GM18907 (cell line): Measurements from ENCODE around the gene MSI2.
"Not testable (repeated sequence)": the region's sequence is repeated elsewhere in the genome, so short reads cannot be mapped to it uniquely, and the experiment has no call there.

Experiments used
- ATAC-seq: cut with Tn5 transposase; IDR thresholded peaks from one replicate; pipeline ENCODE4 v1.9.1; 2021; ENCODE audit warnings: mild to moderate bottlenecking, moderate library complexity; ENCODE audit not compliant: unreplicated experiment

MSI2 gene

GRCh38 chr17:57255776-57256681 lies at the start of gene MSI2:
Gene MSI2 (plus strand): TSS chr17:57256523. CDS start chr17:57256743, 220 bp downstream.
- peak; percentile 65 for ATAC-seq

- ATAC-seq, result no peak
Observed at GRCh38 chr17:57206928-57207327, 49.4 kb upstream of the MSI2 start.

DNA sequence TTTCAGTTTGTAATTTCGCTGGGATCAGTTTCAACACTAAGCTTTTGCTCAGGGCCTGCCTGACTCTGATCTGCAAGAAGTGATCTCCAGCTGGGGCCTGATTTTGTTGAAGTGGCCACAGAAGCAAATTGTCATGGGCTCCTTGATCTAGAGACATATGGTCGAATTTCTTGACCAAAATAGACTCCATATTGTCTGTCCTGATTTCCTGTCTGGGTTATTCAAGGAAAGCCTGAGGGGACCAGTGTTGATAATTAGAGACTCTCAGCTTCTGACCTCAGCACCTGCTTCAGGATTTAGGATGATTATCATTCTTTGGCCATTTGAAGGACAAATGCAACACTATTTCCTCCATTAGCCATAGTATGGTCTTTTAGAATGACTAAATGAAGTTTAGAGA lies 48.9 kb upstream of the MSI2 start:
- ATAC-seq, result no peak

GRCh38 chr17:57210224-57210553 lies 46.1 kb upstream of the MSI2 start:
- ATAC-seq, result no peak

DNA sequence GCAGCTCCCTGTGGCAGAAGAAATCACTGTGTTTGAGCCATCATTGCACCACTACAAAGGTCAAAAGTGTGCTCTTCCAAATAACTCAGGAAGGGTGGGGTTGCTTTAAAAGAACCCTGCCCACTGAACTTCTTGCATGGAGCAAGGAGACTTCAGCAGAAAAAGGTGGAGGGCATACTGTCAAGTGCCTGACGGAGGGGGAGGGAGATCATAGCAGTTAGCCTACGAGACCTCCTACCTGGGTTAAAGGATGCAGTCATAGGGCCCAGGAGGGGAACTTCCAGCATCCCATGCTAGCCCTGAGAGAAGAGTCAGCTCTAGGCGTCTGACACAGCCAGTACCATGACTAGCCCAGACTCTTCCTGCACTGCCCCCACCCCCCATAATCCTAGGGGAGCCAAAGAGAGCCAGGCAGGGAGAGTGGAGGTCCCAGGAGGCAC lies 45.3 kb upstream of the MSI2 start:
- ATAC-seq, result no peak

GRCh38 chr17:57211543-57211942 lies 44.8 kb upstream of the MSI2 start:
- no peak for ATAC-seq

GRCh38 chr17:57213180-57213825 lies 43.0 kb upstream of the MSI2 start:
- no peak for ATAC-seq

DNA sequence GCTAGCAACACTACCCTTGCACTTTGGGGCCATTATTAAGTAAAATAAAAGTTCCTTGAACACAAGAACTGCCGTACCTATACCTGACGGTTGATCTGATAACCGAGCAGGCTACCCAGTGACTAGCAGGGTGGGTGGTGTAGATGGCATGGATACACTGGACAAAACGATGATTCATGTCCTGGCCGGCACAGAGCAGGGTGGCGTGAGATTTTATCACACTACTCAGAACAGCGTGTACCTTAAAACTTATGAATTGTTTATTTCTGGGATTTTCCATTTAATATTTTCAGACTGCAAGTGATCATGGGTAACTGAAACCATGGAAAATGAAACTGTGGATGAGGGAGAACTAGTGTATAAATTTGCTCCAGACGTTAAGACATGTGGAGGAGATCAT lies 41.0 kb upstream of the MSI2 start:
- no peak for ATAC-seq

DNA sequence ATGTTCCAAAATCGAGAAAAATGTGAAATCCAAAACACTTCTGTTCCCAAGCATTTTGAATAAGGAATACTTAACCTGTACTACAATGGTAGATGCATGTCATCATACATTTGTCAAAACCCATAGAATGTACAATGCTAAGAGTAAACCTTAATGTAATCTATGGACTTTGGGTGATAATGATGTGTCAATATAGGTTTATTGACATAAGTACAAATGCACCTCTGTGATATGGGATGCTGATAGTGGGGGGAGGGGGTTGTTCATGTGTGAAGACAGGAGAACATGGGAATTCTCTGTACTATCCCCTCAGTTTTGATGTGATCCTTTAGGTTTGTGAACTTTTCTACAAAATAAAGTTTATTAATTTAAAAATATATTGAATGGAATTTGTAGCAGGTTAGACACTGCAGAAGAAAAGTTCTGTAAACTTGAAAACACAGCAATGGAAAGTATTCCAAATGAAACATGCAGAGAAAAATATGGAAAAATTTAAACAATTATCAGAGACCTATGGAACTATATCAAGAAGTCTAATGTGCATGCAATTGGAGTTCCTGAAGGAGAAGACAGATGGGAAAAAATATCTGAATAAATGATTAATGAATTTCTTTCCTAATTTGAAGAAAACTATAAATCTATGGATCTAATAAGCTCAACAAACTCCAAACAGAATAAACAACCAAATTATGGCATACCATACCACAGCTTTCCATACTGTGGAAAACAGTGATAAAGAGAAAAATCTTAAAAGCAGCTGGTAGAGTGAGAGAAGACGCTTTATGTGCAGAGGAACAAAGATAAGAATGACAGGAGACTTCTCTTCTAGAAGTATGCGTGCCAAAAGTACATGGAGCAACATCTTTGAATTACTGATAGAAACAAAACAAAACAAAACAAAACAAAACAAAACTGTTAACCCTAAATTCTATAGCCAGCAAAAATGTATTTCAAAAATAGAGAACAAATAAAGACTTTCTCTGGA lies 34.7 kb upstream of the MSI2 start:
- ATAC-seq, result no peak

- not testable (repeated sequence) for ATAC-seq
Observed at GRCh38 chr17:57222422-57222821, 33.9 kb upstream of the MSI2 start.

DNA sequence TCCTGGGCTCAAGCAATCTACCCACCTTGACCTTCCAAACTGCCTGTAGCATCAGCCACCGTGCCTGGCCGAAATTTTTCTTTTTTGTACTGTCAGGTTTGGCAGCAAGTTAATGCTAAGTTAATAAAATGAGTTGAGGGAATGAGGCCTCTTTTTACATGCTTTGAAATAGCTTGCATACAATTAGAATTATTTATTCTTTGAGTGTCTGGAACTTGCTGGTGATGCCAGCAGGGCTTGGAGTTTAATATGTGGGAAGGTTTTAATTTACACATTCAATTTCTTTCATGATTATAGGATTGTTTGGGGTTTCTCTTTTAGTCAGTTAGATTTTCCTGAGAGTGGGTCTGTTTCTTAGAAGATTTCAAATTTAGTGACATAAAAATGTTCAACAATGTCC lies 31.2 kb upstream of the MSI2 start:
- ATAC-seq, result no peak

GRCh38 chr17:57226793-57227192 lies 29.5 kb upstream of the MSI2 start:
- no peak for ATAC-seq

DNA sequence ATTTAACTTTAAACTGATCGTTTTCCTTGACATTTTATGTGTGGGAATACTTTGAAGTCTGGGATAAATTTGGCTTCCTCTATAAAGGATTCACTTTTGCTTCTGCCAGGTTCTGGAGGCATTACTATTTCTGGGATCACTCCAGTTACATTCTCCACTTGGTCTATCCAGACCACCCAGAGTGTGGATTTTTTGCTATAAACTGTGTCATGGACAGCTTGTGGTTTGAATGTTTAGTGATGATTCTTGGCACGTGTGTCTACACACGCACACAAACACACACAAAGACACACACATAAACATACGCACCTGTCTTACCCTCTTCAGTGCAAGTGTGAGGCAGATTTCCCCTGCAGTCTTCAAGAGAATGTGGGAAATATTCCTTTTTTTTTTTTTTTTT lies 27.4 kb upstream of the MSI2 start:
- ATAC-seq, result no peak

DNA sequence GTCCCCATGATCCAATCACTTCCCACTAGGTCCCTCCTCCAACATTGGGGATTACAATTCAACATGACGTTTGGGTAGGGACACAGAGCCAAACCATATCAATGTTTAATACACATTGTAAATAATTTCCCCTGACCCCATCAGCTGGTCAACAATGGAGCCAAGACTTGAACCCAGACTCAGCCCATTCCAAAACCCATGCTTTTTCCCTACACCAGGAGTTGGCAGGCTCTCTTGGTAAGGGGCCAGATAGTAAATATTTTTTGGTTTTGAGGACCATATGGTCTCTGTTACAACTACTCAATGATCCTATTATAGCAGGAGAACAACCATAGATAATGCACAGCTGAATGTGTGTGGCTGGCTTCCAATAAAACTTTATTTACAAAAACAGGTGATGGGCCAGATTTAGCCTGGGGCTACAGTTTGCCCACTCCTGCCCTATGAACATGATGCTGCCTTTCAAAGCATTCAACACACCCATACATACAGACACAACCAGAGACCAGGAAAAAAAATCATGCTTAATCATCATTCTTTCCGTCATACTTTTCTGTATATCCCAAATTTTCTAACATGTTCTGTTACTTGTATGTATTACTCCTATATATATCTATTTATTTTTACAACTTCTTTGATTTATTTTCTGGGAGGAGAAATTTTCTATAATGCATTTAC lies 22.1 kb upstream of the MSI2 start:
- ATAC-seq, result no peak

DNA sequence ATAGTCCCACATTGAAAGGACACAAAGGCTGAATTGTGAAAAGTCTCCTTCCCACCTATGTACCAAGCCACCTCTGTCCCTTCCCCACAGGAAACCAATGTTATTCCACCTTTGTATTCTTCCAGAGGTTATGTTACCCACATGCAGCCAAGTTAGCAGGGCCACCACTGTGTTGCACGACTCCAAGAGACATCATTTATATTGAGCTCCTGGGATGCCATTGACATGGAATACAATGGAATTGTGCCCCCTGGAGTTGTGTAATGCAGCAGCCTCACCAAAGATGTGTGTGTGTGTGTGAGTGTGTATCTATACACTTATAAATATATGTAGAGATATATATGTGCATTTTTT lies 21.6 kb upstream of the MSI2 start:
- ATAC-seq, result no peak

- ATAC-seq, result no peak
Observed at GRCh38 chr17:57235124-57235523, 21.2 kb upstream of the MSI2 start.

- ATAC-seq, result no peak
Observed at GRCh38 chr17:57236686-57237299, 19.5 kb upstream of the MSI2 start.

- no peak for ATAC-seq
Observed at GRCh38 chr17:57240648-57241047, 15.7 kb upstream of the MSI2 start.

GRCh38 chr17:57242148-57242547 lies 14.2 kb upstream of the MSI2 start:
- no peak for ATAC-seq

- ATAC-seq, result no peak
Observed at GRCh38 chr17:57243171-57243622, 13.1 kb upstream of the MSI2 start.
